Osteoblast (primary cell): Measurements from ENCODE around the gene POU2F2. TPM values are rescaled to one million over a fixed set of nuclear protein-coding genes. Genes with fewer than 3 reads are reported as not detected.

ENCODE experiments used
- DNase-seq: peaks from one replicate; pipeline ENCODE4 v3.0.0; 2011; ENCODE audit warnings: low spot score, mixed read lengths; ENCODE audit not compliant: insufficient read length; ENCODE audit errors: missing footprints
- H2AFZ ChIP-seq: 2 replicates; pipeline ENCODE4 v1.6.0; 2011; ENCODE audit warnings: mild to moderate bottlenecking, low read length
- H3K27ac ChIP-seq: 2 replicates; pipeline ENCODE4 v1.5.1; 2011; ENCODE audit warnings: mild to moderate bottlenecking, low read depth, low read length, moderate library complexity
- H3K27me3 ChIP-seq: 2 replicates; pipeline ENCODE4 v1.6.0; 2012; ENCODE audit warnings: mild to moderate bottlenecking, control low read depth, inconsistent platforms, low read length, moderate library complexity; ENCODE audit not compliant: insufficient read depth
- H3K36me3 ChIP-seq: 2 replicates; pipeline ENCODE4 v1.5.1; 2011; ENCODE audit warnings: mild to moderate bottlenecking, low read length, control low read depth, moderate library complexity; ENCODE audit not compliant: insufficient read depth
- H3K4me1 ChIP-seq: 2 replicates; pipeline ENCODE4 v1.5.1; 2011; ENCODE audit warnings: mild to moderate bottlenecking, low read length, control low read depth, moderate library complexity; ENCODE audit not compliant: insufficient read depth
- H3K4me2 ChIP-seq: 2 replicates; pipeline ENCODE4 v1.6.0; 2011; ENCODE audit warnings: mild to moderate bottlenecking, low read length; ENCODE audit not compliant: insufficient read depth
- H3K4me3 ChIP-seq: fragments of 200-600 bp; sonication (generic); 3 replicates; pipeline ENCODE4 v1.5.1; 2012; ENCODE audit warnings: mild to moderate bottlenecking, low read length, inconsistent platforms; ENCODE audit not compliant: insufficient read depth
- H3K79me2 ChIP-seq: 2 replicates; pipeline ENCODE4 v1.6.0; 2012; ENCODE audit warnings: mild to moderate bottlenecking, low read length, control low read depth, inconsistent platforms; ENCODE audit not compliant: insufficient read depth
- H3K9me3 ChIP-seq: 2 replicates; pipeline ENCODE4 v1.5.1; 2011; ENCODE audit warnings: low read depth, low read length, control low read depth
- H4K20me1 ChIP-seq: 2 replicates; pipeline ENCODE4 v1.6.0; 2012; ENCODE audit warnings: mild to moderate bottlenecking, low read length, control low read depth; ENCODE audit not compliant: insufficient read depth
- CTCF ChIP-seq: IDR thresholded peaks from 2 replicates; pipeline ENCODE4 v1.5.1; 2011; ENCODE audit warnings: mild to moderate bottlenecking, low read depth, low read length, moderate library complexity; ENCODE audit errors: extremely low read depth
- total RNA-seq: library from RNA; depleted of rRNA; stranded (reverse); fragments of >200 nt; gene quantifications from 2 replicates; pipeline ENCODE4 v1.2.3, GENCODE V29; 2012

POU2F2 gene
- total RNA-seq, 1 donor, result under 0.01 TPM

- Histone ChIP-seq H3K4me2 (peak overlapping the region; percentile 21), H3K4me3 (peak overlapping the region; percentile 21), H3K4me1 (peaks cover 41% of the 10 kb centered on the region), H3K27ac (peak overlapping the region; percentile 96), H3K79me2 (no peaks in the 10 kb centered on the region), H2AFZ (peak overlapping the region; percentile 44), H3K27me3 (no peaks in the 10 kb centered on the region), H3K36me3 (no peaks in the 10 kb centered on the region), H4K20me1 (no peaks in the 10 kb centered on the region), H3K9me3 (no peaks in the 10 kb centered on the region)
- DNase-seq, result peak; percentile 94
- TF ChIP-seq CTCF, result no peak
Measured at GRCh38 chr19:42111384-42111783, 20.9 kb downstream of the POU2F2 start.

GRCh38 chr19:42110658-42111057 lies 21.6 kb downstream of the POU2F2 start:
- Histone ChIP-seq H3K4me3 (no peak overlapping the region), H3K4me2 (no peak overlapping the region), H3K9me3 (no peaks in the 10 kb centered on the region), H3K36me3 (no peaks in the 10 kb centered on the region), H3K27me3 (no peaks in the 10 kb centered on the region), H3K27ac (peak overlapping the region; percentile 96), H4K20me1 (peaks cover under 1% of the 10 kb centered on the region), H2AFZ (no peak overlapping the region), H3K79me2 (no peaks in the 10 kb centered on the region), H3K4me1 (peaks cover 41% of the 10 kb centered on the region)
- no peak for DNase-seq
- no peak for TF ChIP-seq CTCF

GRCh38 chr19:42109896-42110295 lies 22.4 kb downstream of the POU2F2 start:
- Histone ChIP-seq H2AFZ (no peak overlapping the region), H3K27me3 (no peaks in the 10 kb centered on the region), H3K4me3 (no peak overlapping the region), H3K36me3 (no peaks in the 10 kb centered on the region), H3K27ac (no peak overlapping the region), H3K4me1 (peaks cover 41% of the 10 kb centered on the region), H4K20me1 (peaks cover 2% of the 10 kb centered on the region), H3K9me3 (no peaks in the 10 kb centered on the region), H3K79me2 (no peaks in the 10 kb centered on the region), H3K4me2 (no peak overlapping the region)
- no peak for DNase-seq
- TF ChIP-seq CTCF, result no peak

- Histone ChIP-seq H3K4me3 (no peak overlapping the region), H3K4me2 (no peak overlapping the region), H3K36me3 (no peaks in the 10 kb centered on the region), H3K79me2 (no peaks in the 10 kb centered on the region), H3K27me3 (no peaks in the 10 kb centered on the region), H3K9me3 (no peaks in the 10 kb centered on the region), H3K4me1 (peaks cover 31% of the 10 kb centered on the region), H4K20me1 (peaks cover 2% of the 10 kb centered on the region), H3K27ac (no peak overlapping the region), H2AFZ (no peak overlapping the region)
- TF ChIP-seq CTCF, result peak; percentile 100
- peak; percentile 93 for DNase-seq
Measured at GRCh38 chr19:42108527-42109389, 23.5 kb downstream of the POU2F2 start.
